GM21515 (cell line): ENCODE data around the gene DSCAML1.

Experiments
- ATAC-seq: cut with Tn5 transposase; IDR thresholded peaks from one replicate; pipeline ENCODE4 v1.9.1; 2021; ENCODE audit not compliant: unreplicated experiment

DSCAML1 gene

GRCh38 chr11:117441146-117441975, 355.7 kb downstream of the DSCAML1 start:
- no peak for ATAC-seq

GRCh38 chr11:117440258-117440657, 356.8 kb downstream of the DSCAML1 start:
- no peak for ATAC-seq

GRCh38 chr11:117439256-117439655, 357.8 kb downstream of the DSCAML1 start:
- no peak for ATAC-seq

GRCh38 chr11:117438371-117439000, 358.5 kb downstream of the DSCAML1 start:
- no peak for ATAC-seq

- ATAC-seq: no peak
These were observed 359.3 kb downstream of the DSCAML1 start for GRCh38 chr11:117437791-117438130.

- ATAC-seq: no peak
These were observed 359.8 kb downstream of the DSCAML1 start for GRCh38 chr11:117437041-117437790.

GRCh38 chr11:117435326-117435725, 361.7 kb downstream of the DSCAML1 start:
- no peak for ATAC-seq

- ATAC-seq: no peak
These were observed 362.5 kb downstream of the DSCAML1 start for GRCh38 chr11:117434481-117434880.

GRCh38 chr11:117433717-117434116, 363.3 kb downstream of the DSCAML1 start:
- ATAC-seq: no peak

- ATAC-seq: no peak
These were observed 365.6 kb downstream of the DSCAML1 start for GRCh38 chr11:117431436-117431835.

GRCh38 chr11:117430293-117430955, 366.6 kb downstream of the DSCAML1 start:
- no peak for ATAC-seq

GRCh38 chr11:117428856-117429229, 368.2 kb downstream of the DSCAML1 start:
- no peak for ATAC-seq

- ATAC-seq: no peak
These were observed 368.7 kb downstream of the DSCAML1 start for GRCh38 chr11:117428186-117428855.

GRCh38 chr11:117427356-117427874, 369.6 kb downstream of the DSCAML1 start:
- ATAC-seq: no peak

- ATAC-seq: no peak
These were observed 370.1 kb downstream of the DSCAML1 start for GRCh38 chr11:117426941-117427340.

GRCh38 chr11:117426297-117426685, 370.7 kb downstream of the DSCAML1 start:
- no peak for ATAC-seq

GRCh38 chr11:117425679-117426296, 371.2 kb downstream of the DSCAML1 start:
- ATAC-seq: no peak

GRCh38 chr11:117424781-117425180, 372.2 kb downstream of the DSCAML1 start:
- no peak for ATAC-seq

- ATAC-seq: no peak
These were observed 373.9 kb downstream of the DSCAML1 start for GRCh38 chr11:117423046-117423575.

- no peak for ATAC-seq
These were observed 375.5 kb downstream of the DSCAML1 start for GRCh38 chr11:117421476-117421875.
